HG02623 (cell line): ENCODE data around the gene SLC3A2.

ENCODE experiments used
- ATAC-seq: cut with Tn5 transposase; IDR thresholded peaks from one replicate; pipeline ENCODE4 v1.9.1; 2021; ENCODE audit warnings: moderate library complexity; ENCODE audit not compliant: unreplicated experiment

The SLC3A2 gene

DNA sequence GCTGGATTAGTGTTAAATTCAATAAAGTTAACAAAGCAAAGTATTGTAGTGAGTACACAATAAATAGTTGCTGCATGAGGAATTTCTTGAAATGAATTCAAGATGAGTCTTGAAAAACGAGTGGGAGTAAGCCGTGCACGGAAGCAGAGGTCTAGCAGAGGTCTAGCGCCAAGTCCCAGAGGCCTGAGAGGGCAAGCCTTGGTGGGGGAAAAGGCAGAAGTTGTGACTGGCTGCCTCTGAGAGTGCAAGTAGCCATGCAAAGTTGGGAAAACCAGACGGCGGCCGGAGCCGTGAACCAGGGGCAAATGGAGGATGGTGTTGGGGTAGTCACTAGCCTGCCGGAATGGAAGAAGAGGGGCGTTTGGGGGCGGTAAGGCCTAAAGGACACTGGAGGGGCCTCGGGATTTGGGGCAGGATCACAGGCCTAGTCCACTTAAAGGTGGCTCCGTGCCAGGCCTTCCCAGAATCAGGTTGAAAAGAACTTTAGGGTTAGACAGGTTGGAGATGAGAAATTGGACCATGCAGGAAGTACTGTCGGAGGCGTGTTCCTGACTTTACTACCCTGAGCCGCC is 379 bp upstream of the SLC3A2 start:
- ATAC-seq: peak; percentile 15

DNA sequence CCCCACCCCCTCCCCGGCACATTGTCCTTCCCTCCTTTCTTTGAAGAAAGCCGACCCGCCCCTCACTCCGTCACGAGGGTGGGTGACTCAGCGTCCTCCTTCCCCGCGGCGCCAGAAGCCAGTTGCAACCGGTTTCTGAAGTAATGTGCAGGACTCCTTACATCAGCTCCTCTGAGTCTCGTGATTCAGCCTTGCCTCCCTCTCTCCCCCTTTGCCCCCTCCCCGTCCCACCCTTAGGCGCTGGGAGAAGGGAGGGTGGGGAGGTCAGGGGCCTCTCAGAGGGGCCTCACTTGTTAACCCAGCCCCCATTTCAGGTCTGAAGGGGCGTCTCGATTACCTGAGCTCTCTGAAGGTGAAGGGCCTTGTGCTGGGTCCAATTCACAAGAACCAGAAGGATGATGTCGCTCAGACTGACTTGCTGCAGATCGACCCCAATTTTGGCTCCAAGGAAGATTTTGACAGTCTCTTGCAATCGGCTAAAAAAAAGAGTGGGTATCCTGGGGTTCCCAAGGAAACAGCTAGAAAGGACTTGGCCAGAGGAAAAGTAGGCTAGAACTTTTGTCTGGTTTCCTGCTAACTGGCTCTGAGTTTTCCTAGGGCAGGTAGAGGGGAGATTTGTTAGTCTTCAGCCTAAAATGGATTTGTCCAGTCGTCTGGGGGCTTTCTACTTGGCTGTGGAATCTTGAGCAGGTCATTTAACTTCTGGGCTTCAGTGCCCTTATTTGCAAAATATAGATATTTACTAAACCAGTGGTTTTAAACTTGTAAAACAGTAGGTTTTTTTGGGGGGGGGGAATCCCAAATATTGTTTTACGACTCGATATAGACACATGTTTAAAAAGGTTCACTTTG is 1.1 kb downstream of the SLC3A2 start:
- peak; percentile 26 for ATAC-seq

DNA sequence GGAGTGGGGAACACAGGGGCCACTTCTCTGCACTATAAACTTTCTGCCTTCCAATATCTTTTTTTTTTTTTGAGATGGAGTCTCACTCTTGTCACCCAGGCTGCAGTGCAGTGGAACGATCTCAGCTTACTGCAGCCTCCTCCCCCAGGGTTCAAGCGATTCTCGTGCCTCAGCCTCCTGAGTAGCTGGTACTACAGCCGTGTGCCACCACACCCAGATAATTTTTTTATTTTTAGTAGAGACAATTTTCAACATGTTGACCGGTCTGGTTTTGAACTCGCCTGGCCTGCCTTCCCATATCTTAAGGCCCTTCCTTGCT is 1.7 kb downstream of the SLC3A2 start:
- ATAC-seq: no peak

DNA sequence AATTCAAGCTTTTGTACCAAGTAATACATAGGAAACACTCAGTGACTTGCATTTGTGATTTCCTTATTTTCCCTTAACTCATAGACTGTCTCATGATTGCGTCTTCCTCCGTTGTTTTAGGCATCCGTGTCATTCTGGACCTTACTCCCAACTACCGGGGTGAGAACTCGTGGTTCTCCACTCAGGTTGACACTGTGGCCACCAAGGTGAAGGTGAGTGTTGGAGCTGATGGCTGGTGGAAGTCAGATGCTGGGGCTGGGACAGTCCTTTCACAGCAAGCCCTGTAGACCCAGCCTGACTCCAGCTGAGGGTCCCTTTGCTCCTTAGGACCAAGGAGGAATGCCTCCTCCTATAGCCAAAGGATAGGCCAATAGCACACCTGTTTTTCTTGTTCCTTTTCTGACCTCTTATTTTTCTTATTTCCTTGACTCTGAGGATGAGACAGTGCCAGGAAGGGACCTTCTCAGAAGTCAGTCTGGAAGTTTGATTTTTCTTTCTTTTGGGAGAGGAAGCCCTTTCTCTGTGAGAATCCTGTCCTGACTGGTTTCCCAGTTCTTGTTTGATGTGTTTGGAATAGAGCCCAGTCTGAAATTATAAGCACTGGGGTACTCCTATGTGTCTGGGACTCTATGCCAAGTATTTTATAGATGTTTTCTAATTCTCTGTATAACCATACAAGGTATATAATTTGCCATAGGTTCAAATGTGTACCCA is 2.2 kb downstream of the SLC3A2 start:
- ATAC-seq: no peak

DNA sequence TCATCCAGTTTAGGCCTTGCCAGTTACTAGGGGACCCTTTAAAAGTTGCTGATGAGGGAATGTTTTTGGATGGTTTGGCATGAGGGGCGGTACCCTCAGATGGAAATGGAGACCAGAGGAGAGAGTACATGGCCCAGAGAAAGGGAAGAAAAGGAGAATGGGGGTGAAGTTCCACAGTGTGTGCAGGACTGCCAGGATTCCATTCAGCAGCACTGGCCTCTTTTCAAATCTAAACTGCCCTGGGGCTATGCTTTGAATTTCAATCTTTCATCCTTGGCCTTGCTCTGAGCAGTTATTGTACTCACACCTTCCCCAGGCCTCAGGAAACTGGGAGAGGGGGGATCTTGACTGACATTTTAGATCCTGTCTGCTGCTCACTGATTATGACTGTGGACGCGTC is 3.0 kb downstream of the SLC3A2 start:
- ATAC-seq: no peak

DNA sequence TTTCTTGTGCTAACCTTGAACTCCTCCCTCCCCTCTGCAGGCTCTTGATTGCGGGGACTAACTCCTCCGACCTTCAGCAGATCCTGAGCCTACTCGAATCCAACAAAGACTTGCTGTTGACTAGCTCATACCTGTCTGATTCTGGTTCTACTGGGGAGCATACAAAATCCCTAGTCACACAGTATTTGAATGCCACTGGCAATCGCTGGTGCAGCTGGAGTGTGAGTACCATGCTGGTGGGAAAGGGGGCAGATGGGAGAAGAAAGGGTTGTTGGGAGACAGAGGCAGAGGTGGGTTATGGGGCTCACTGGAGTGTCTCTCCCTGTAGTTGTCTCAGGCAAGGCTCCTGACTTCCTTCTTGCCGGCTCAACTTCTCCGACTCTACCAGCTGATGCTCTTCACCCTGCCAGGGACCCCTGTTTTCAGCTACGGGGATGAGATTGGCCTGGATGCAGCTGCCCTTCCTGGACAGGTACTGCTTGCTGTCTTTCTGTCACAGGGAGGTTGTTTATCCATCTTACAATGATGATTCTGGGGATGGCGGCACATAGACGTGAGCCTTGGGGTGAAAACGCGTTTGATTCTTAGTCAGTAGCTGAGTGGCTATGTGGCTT is 4.5 kb downstream of the SLC3A2 start:
- ATAC-seq: no peak

DNA sequence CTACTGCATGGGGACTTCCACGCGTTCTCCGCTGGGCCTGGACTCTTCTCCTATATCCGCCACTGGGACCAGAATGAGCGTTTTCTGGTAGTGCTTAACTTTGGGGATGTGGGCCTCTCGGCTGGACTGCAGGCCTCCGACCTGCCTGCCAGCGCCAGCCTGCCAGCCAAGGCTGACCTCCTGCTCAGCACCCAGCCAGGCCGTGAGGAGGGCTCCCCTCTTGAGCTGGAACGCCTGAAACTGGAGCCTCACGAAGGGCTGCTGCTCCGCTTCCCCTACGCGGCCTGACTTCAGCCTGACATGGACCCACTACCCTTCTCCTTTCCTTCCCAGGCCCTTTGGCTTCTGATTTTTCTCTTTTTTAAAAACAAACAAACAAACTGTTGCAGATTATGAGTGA is 7.7 kb downstream of the SLC3A2 start:
- ATAC-seq: no peak

DNA sequence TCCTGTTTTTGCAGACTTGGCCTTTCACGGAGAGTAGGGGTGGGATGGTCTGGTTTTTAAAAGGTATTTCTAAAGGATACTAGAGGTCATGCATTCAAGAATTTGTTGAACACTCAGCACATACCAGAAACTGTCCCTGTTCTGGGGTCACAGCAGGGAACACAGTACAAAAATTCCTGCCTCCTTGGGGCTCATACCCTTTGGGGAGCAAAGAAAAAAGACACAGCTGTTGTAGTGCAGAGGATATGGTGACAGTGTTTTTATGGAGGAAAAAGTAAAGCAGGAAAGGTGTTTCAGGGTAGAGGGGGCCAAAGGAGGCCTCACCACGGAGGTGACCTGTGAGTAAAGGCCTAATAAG is 8.4 kb downstream of the SLC3A2 start:
- no peak for ATAC-seq

DNA sequence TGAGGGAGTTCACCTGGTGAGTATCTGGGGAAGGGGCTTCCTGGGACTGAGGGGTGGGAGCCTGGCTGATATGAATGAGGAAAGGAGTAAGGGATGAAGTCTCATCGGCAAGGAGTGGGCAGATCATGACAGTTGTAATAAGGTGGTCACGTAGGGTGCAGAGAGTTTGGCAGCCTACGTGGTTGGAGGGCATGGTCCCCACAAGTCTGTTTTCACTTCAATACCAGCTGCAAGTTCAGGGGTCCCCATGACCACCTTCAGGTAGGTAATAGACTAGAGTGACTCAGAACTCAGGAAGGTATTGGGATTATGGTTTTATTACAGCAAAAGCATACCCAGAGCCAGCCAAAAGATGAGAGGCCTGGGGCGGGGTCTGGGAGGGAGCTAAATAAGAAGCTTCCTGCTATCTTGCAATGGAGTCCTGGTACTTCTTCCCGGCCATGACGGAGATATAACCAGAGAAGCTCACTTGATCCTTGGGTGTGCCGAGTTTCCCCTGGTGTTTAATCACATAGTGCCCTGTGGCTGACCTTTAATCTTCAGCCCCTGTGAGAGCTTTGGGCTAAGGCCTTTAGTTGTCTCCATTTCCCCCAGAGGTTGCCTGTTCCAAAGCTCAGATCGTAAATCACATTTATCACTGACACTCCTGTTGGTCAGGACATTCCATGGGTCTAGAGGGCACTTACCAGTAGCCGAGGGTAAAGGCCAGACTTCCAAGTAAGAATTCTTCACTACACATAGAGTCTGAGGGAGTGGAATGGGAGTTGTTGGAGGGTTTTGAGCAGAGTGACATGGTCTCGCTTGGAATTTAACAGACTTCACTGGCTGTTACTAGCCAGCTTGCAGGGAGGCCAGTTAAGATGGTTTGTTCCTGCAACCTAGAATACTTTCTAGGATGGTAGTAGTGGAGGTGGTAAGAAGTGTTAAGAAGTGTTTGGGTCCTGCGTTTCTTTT is 9.1 kb downstream of the SLC3A2 start:
- no peak for ATAC-seq

DNA sequence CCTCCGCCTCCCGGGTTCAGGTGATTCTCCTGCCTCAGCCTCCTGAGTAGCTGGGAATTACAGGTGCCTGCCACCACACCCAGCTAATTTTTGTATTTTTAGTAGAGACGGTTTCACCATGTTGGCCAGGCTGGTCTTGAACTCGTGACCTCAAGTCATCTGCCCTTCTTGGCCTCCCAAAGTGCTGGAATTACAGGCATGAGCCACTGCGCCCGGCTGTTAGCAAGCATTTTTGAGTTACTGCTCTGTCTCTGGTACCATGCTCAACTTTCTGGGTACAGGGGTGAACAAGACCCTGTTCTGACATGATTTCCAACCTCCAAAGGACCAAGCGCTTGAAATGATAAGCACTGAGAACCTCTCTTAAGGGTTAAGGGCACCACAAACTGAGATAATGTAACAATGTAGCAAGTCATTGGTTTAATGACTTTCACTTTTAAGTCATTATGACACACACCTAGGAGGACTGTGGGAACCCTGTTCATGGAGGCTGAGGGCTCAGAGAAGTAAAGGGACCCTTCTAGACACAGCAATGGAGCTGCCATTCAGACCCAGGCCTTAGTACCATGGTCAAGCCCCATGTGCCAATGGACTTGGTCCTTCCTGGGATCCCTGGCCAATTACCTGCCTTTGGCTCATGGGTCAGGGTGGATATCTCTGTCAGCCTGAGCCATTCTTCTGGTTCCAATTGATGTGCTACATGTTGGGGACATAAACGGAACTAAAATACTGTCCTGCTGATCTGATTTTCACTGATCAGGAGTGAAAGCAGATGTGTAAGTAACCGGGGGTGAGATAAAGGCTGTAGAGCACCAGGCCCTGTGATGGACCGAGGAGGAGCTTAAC is 11.6 kb downstream of the SLC3A2 start:
- no peak for ATAC-seq

DNA sequence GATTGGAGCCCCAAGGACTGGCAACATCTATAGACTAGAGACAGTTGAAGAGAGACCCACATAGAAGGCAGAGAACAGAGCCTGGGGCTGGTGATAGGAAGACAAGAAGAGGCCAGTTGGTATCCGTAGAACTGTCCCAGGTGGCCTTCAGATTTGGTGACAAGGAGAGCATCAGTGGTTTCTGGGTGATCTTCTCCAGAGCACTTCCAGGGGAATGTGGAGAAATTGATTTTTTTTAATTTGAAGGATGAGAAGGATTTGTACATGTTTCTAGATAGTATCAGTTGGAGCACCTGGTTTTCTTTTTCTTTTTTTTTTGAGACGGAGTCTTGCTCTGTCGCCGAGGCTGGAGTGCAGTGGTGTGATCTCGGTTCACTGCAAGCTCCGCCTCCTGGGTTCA is 14.8 kb downstream of the SLC3A2 start:
- ATAC-seq: no peak

DNA sequence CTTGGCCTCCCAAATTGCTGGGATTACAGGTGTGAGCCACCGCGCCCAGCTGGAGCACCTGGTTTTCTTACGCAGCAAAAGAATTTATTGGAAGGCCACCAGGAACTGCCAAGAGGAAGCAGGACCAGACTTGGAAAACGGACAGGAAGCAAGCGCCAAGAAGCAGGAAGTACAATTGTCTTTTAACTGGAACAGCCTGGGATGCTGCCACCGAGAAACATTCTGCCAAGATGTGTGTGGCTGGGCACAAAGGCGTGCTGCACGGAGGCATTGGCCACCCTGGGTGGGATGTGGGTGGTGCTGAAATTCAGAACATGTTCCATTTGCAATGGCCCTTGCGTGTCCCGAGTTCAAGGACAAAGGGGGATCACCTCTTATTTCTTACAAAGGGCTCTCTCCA is 15.4 kb downstream of the SLC3A2 start:
- ATAC-seq: no peak

DNA sequence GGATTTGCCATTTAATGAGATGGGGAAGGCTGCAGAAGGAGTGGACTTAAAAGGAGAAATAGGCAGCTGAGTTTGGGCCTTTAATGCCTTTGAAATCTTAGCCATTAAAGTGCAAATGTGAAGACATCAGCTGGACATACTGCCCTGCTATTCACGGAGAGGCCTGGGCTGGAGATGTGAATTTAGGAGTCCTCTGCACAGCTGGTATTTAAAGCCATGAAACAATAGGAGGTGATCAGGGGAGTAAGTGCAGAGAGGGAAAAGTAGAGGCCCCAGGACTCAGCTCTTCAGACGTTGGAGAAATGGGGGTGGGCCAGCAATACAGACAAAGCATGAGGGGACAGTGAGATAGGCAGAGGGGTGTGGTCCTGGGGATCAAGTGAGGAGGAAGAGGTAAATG is 16.6 kb downstream of the SLC3A2 start:
- ATAC-seq: no peak

DNA sequence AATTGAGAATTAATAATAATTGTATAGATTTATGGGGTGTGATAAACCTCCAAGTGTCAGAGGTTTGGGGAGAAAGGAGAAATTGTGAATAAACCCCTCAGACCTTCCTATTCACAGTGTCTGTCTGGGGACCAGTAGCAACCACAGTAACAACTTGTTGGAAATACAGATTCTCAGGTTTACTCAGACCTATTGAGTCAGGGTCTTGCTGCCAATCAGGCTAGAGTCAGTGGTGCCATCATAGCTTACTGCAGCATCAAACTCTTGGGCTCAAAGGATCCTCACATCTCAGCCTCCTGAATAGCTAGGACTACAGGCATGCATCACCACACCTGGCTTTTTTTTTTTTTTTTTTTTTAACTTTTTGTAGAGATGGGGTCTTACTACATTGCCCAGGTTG is 17.3 kb downstream of the SLC3A2 start:
- no peak for ATAC-seq

DNA sequence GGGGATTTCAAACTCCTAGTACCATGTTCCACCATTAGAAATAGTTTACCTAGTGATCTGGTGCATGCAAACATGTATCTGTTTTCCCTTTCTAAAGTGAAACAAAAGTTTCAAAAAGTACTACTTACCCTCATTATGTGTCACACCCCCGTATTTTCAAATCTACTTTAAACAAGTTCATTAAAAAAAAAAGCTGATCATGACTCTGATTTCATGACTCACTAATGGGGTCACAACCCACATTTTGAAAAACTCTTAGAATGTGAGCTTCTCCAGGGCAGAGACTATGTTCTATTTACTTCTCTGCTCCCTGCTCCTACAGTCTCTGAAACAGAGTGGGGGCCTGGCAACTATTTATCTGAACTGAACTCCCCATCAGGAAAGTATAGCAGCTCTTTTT is 22.2 kb downstream of the SLC3A2 start:
- ATAC-seq: no peak

DNA sequence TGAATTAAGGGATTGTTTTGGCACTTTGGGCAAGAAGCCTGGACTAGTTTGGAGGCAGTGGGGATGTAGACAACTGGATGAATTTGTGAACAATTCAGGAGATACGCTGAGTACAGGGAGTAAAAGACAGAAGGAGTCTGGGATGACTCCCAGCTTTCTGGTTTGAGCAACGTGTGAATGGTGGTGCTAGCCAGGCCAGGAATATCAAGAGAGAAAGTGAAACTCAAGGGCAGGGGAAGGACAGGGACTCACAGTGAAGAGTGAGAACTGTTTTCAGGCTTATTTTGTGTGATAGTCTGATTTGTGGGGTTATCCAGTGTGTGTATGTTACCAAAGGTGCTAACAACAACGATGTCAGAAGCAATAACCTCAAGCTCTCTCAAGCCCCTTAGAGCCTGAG is 24.6 kb downstream of the SLC3A2 start:
- no peak for ATAC-seq

DNA sequence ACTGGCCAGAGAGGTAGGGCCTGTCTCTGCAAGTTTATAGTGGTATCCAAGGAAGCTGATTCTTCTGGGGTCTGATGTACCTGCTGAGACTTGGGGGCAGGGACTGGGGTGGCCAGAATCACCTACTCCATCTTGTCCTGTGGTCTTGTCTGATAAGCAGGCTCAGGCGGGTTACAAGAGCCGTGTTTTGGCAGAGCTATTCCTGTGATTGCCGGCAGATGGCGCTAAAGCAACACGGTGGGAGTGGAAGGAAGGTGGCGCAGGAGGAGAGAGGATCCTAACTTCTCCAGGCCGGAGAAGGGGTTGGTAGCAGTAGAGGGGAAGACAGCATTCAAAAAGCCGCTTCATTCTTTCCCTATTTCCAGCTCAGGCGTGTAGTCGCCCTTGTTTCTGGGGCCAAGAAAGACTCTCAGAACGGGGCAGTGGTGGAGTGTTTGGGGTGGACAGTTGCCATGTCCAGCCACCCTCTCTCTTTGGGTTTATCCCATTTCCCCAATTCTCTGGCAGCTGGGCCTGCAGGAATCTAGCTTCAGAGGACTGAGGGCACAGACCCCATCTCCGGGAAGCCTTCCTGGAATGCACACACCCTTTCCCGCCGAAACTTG is 25.3 kb downstream of the SLC3A2 start:
- ATAC-seq: no peak

DNA sequence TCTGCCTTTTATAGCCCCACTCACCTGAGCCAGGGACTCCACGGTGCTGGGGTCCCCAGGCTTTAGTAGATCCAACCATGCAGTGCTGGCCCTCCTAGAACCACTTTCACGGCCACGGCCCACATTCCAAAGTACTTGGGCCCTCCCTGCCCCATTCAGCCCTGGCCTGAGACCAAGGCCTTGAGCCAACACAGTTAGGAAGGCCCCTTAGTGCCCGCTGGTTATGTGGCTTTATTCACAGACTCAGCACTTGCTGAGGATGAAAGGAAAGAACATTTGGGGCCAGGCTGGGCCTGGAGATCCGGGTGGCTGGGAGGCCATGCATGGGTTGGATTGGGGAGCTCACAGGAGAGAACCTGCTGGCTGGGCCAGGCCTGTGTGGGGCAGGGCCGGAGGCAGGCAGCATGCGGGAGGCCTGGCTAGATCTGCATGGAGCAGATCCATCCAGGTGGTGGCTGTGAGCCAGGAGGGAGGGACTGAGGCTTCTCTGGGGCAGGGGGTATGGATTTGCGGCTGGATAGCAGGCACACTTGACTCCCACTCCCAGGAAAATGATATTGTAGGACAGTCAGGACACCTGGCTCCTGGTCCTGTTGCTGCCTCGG is 27.9 kb downstream of the SLC3A2 start:
- ATAC-seq: no peak
